Hepatocyte (in vitro differentiated cells): ENCODE data around the gene AP4S1. TPM values are rescaled to one million over a fixed set of nuclear protein-coding genes. Genes with fewer than 3 reads are reported as not detected.
"Not testable (repeated sequence)": the region's sequence is repeated elsewhere in the genome, so short reads cannot be mapped to it uniquely, and the experiment has no call there.

Experiments used
- DNase-seq: peaks from one replicate; pipeline ENCODE4 v3.0.0-alpha.2; 2016; ENCODE audit warnings: low spot score
- H2AFZ ChIP-seq: fragments of 200-600 bp; sonication (generic); 2 replicates; pipeline ENCODE4 v1.6.0; 2016; ENCODE audit warnings: antibody characterized with exemption, mild to moderate bottlenecking
- H3K27ac ChIP-seq: fragments of 200-600 bp; sonication (generic); 2 replicates; pipeline ENCODE4 v1.5.1; 2016; ENCODE audit warnings: mild to moderate bottlenecking
- H3K27me3 ChIP-seq: fragments of 200-600 bp; sonication (generic); 2 replicates; pipeline ENCODE4 v1.6.1; 2016
- H3K36me3 ChIP-seq: fragments of 200-600 bp; sonication (generic); replicated peaks from 2 replicates; pipeline ENCODE4 v1.5.1; 2016; ENCODE audit warnings: low read depth; ENCODE audit not compliant: insufficient read depth
- H3K4me1 ChIP-seq: fragments of 200-600 bp; sonication (generic); 2 replicates; pipeline ENCODE4 v1.5.1; 2016; ENCODE audit warnings: mild to moderate bottlenecking, moderate library complexity; ENCODE audit not compliant: insufficient read depth
- H3K4me2 ChIP-seq: fragments of 200-600 bp; sonication (generic); 2 replicates; pipeline ENCODE4 v1.6.0; 2016
- H3K4me3 ChIP-seq: fragments of 200-600 bp; sonication (generic); 2 replicates; pipeline ENCODE4 v1.5.1; 2016; ENCODE audit warnings: mild to moderate bottlenecking
- H3K79me2 ChIP-seq: fragments of 200-600 bp; sonication (generic); 2 replicates; pipeline ENCODE4 v1.6.0; 2017; ENCODE audit warnings: mild to moderate bottlenecking
- H3K9me2 ChIP-seq: fragments of 200-600 bp; sonication (generic); replicated peaks from 2 replicates; pipeline ENCODE4 v1.6.0; 2017; ENCODE audit warnings: mild to moderate bottlenecking; ENCODE audit not compliant: insufficient read depth
- H3K9me3 ChIP-seq: fragments of 200-600 bp; sonication (generic); 2 replicates; pipeline ENCODE4 v1.5.1; 2016; ENCODE audit warnings: low read depth, mild to moderate bottlenecking
- H4K20me1 ChIP-seq: fragments of 200-600 bp; sonication (generic); 2 replicates; pipeline ENCODE4 v1.6.0; 2016; ENCODE audit warnings: mild to moderate bottlenecking; ENCODE audit not compliant: insufficient read depth, poor library complexity, severe bottlenecking
- CTCF ChIP-seq: fragments of 200-600 bp; sonication (generic); IDR thresholded peaks from 2 replicates; pipeline ENCODE4 v1.5.1; 2016; ENCODE audit warnings: antibody characterized with exemption, mild to moderate bottlenecking; ENCODE audit not compliant: poor library complexity
- EZH2 ChIP-seq: fragments of 200-600 bp; sonication (generic); IDR thresholded peaks from 2 replicates; pipeline ENCODE4 v1.6.1; 2016; ENCODE audit warnings: antibody characterized with exemption, mild to moderate bottlenecking, borderline replicate concordance
- EZH2phosphoT487 ChIP-seq: fragments of 200-600 bp; sonication (generic); IDR thresholded peaks from one replicate; pipeline ENCODE4 v1.6.1; 2018; ENCODE audit warnings: antibody characterized with exemption, mild to moderate bottlenecking, low read depth, moderate library complexity; ENCODE audit not compliant: unreplicated experiment, severe bottlenecking
- WGBS: methylation state at CpG from one replicate; pipeline ENCODE4 v1.1.6; 2016; ENCODE audit warnings: low lambda C conversion rate; ENCODE audit errors: missing lambda C conversion rate; 5-methylcytosine and 5-hydroxymethylcytosine counted together
- polyA plus RNA-seq: library from polyadenylated mRNA; unstranded; fragments of >200 nt; fragmentation: Nextera tagmentation; extraction: Ambion mirVana; gene quantifications from 2 replicates; pipeline ENCODE4 v1.2.1, GENCODE V29; 2016
- total RNA-seq: library from RNA; depleted of rRNA; stranded (reverse); fragments of >200 nt; gene quantifications from 2 replicates; pipeline ENCODE4 v1.2.3, GENCODE V29; 2014

The AP4S1 gene
- total and polyA plus RNA-seq, 2 experiments from 2014 or later: 5.2 to 14.0 TPM

DNA sequence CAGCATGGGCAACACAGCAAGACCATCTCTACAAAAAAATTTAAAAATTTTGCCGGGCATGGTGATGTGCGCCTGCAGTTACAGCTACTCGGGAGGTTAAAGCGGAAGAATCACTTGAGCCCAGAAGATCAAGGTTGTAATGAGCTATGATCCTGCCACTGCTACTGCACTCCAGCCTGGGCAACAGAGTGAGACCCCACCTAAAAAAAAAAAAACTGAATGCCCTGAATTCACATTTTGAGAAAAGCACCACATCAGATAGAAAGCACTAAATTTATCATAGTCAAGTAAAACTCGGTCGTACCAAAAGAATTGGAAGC is 24.1 kb upstream of the AP4S1 start:
- no peak overlapping the region for H3K27ac ChIP-seq
- no peaks in the 10 kb centered on the region for H3K36me3 ChIP-seq
- no peaks in the 10 kb centered on the region for H3K27me3 ChIP-seq
- no peak overlapping the region for H2AFZ ChIP-seq
- peaks cover 60% of the 10 kb centered on the region for H4K20me1 ChIP-seq
- no peak for TF ChIP-seq CTCF
- TF ChIP-seq EZH2: no peak
- TF ChIP-seq EZH2phosphoT487: no peak
- H3K9me2 ChIP-seq: no peaks in the 10 kb centered on the region
- DNase-seq: no peak
- no peak overlapping the region for H3K4me2 ChIP-seq
- no peak overlapping the region for H3K4me3 ChIP-seq
- peaks cover 98% of the 10 kb centered on the region for H3K79me2 ChIP-seq
- H3K4me1 ChIP-seq: no peaks in the 10 kb centered on the region
- H3K9me3 ChIP-seq: no peaks in the 10 kb centered on the region
- WGBS: 91% methylated on average over 6 of the region's 6 CpGs

GRCh38 chr14:31003284-31003683 is 22.2 kb upstream of the AP4S1 start:
- H3K4me2 ChIP-seq: no peak overlapping the region
- no peak for DNase-seq
- H3K9me3 ChIP-seq: no peaks in the 10 kb centered on the region
- H3K79me2 ChIP-seq: peaks cover 98% of the 10 kb centered on the region
- TF ChIP-seq EZH2phosphoT487 (no peak), CTCF (no peak), EZH2 (no peak)
- WGBS: 97% methylated on average over 3 of the region's 3 CpGs
- no peak overlapping the region for H3K27ac ChIP-seq
- H2AFZ ChIP-seq: no peak overlapping the region
- no peaks in the 10 kb centered on the region for H3K27me3 ChIP-seq
- H3K9me2 ChIP-seq: no peaks in the 10 kb centered on the region
- no peaks in the 10 kb centered on the region for H3K36me3 ChIP-seq
- no peaks in the 10 kb centered on the region for H3K4me1 ChIP-seq
- H3K4me3 ChIP-seq: no peak overlapping the region
- H4K20me1 ChIP-seq: peaks cover 61% of the 10 kb centered on the region

DNA sequence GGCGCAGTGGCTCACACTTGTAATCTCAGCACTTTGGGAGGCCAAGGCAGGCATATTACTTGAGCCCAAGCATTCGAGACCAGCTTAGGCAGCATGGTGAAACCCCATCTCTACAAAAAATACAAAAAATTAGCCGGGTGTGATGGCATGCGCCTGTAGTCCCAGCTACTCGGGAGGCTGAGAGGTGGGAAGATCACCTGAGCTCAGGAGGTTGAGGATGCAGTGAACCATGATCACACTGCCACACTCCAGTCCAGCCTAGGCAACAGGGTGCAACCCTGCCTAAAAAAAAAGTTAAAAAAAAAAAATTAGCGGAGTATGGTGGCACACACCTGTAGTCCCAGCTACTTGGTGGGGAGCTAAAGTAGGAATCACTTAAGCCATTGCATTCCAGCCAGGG is 21.4 kb upstream of the AP4S1 start:
- not testable (repeated sequence) for DNase-seq, H3K36me3 ChIP-seq, H2AFZ ChIP-seq, H3K27ac ChIP-seq, H3K4me2 ChIP-seq, H3K9me3 ChIP-seq, H3K27me3 ChIP-seq, H3K4me1 ChIP-seq, H3K4me3 ChIP-seq, H3K9me2 ChIP-seq
- Histone ChIP-seq H3K79me2 (peaks cover 98% of the 10 kb centered on the region), H4K20me1 (peaks cover 68% of the 10 kb centered on the region)
- WGBS: 96% methylated on average over 6 of the region's 6 CpGs

GRCh38 chr14:31006703-31007102 is 18.7 kb upstream of the AP4S1 start:
- H3K27ac ChIP-seq: no peak overlapping the region
- H3K36me3 ChIP-seq: no peaks in the 10 kb centered on the region
- H3K4me2 ChIP-seq: no peak overlapping the region
- H3K79me2 ChIP-seq: peaks cover 98% of the 10 kb centered on the region
- H3K9me3 ChIP-seq: no peaks in the 10 kb centered on the region
- no peaks in the 10 kb centered on the region for H3K4me1 ChIP-seq
- H3K4me3 ChIP-seq: no peak overlapping the region
- peaks cover 68% of the 10 kb centered on the region for H4K20me1 ChIP-seq
- 100% methylated on average over 1 of the region's 1 CpG for WGBS
- TF ChIP-seq EZH2 (no peak), EZH2phosphoT487 (no peak), CTCF (no peak)
- H2AFZ ChIP-seq: no peak overlapping the region
- DNase-seq: no peak
- no peaks in the 10 kb centered on the region for H3K27me3 ChIP-seq
- no peaks in the 10 kb centered on the region for H3K9me2 ChIP-seq
